ENCODE data around the gene DHRS7. TPM values are rescaled to one million over a fixed set of nuclear protein-coding genes. Genes with fewer than 3 reads are reported as not detected.

The DHRS7 gene
- total RNA-seq, 1 donor = 52.5 TPM

- H3K36me3 ChIP-seq (ENCODE audit: insufficient read depth, low read length) = peaks cover 48% of the 10 kb centered on the region
- no peaks in the 10 kb centered on the region for H3K9me3 ChIP-seq (ENCODE audit: low read depth, low read length)
- no peak for DNase-seq (ENCODE audit: insufficient read length, low spot score, missing footprints)
- no peaks in the 10 kb centered on the region for H4K20me1 ChIP-seq (ENCODE audit: insufficient read depth, low read length)
- H3K27me3 ChIP-seq (ENCODE audit: insufficient read depth, low read length) = no peaks in the 10 kb centered on the region
- H3K27ac ChIP-seq (ENCODE audit: low read depth, low read length) = no peak overlapping the region
- no peak overlapping the region for H2AFZ ChIP-seq (ENCODE audit: low read length)
- H3K79me2 ChIP-seq (ENCODE audit: insufficient read depth, low read length) = peaks cover 62% of the 10 kb centered on the region
- H3K4me3 ChIP-seq (ENCODE audit: insufficient read depth, low read length) = no peak overlapping the region
- H3K4me1 ChIP-seq (ENCODE audit: insufficient read depth, low read length) = peaks cover 4% of the 10 kb centered on the region
- TF ChIP-seq CTCF (IDR thresholded peaks at IDR 0.05; ENCODE audit: extremely low read depth, low read depth, low read length) = no peak
- H3K4me2 ChIP-seq (ENCODE audit: insufficient read depth, low read length) = no peak overlapping the region
These were observed 50.3 kb downstream of the DHRS7 start for GRCh38 chr14:60114881-60115280.

- H3K79me2 ChIP-seq (ENCODE audit: insufficient read depth, low read length) = peaks cover 88% of the 10 kb centered on the region
- H3K36me3 ChIP-seq (ENCODE audit: insufficient read depth, low read length) = peaks cover 35% of the 10 kb centered on the region
- H2AFZ ChIP-seq (ENCODE audit: low read length) = no peak overlapping the region
- no peaks in the 10 kb centered on the region for H3K27me3 ChIP-seq (ENCODE audit: insufficient read depth, low read length)
- no peaks in the 10 kb centered on the region for H3K9me3 ChIP-seq (ENCODE audit: low read depth, low read length)
- DNase-seq (ENCODE audit: insufficient read length, low spot score, missing footprints) = no peak
- H3K4me1 ChIP-seq (ENCODE audit: insufficient read depth, low read length) = peaks cover 4% of the 10 kb centered on the region
- H3K27ac ChIP-seq (ENCODE audit: low read depth, low read length) = no peak overlapping the region
- H4K20me1 ChIP-seq (ENCODE audit: insufficient read depth, low read length) = no peaks in the 10 kb centered on the region
- no peak for TF ChIP-seq CTCF (IDR thresholded peaks at IDR 0.05; ENCODE audit: extremely low read depth, low read depth, low read length)
- H3K4me3 ChIP-seq (ENCODE audit: insufficient read depth, low read length) = no peak overlapping the region
- no peak overlapping the region for H3K4me2 ChIP-seq (ENCODE audit: insufficient read depth, low read length)
These were observed 53.5 kb downstream of the DHRS7 start for GRCh38 chr14:60111732-60112131.

GRCh38 chr14:60107477-60107876 lies 57.7 kb downstream of the DHRS7 start:
- H3K4me2 ChIP-seq (ENCODE audit: insufficient read depth, low read length) = no peak overlapping the region
- H3K79me2 ChIP-seq (ENCODE audit: insufficient read depth, low read length) = peaks cover 94% of the 10 kb centered on the region
- H3K36me3 ChIP-seq (ENCODE audit: insufficient read depth, low read length) = peaks cover 18% of the 10 kb centered on the region
- DNase-seq (ENCODE audit: insufficient read length, low spot score, missing footprints) = no peak
- no peak overlapping the region for H2AFZ ChIP-seq (ENCODE audit: low read length)
- H3K4me1 ChIP-seq (ENCODE audit: insufficient read depth, low read length) = peaks cover 18% of the 10 kb centered on the region
- H3K4me3 ChIP-seq (ENCODE audit: insufficient read depth, low read length) = no peak overlapping the region
- peaks cover 6% of the 10 kb centered on the region for H4K20me1 ChIP-seq (ENCODE audit: insufficient read depth, low read length)
- H3K9me3 ChIP-seq (ENCODE audit: low read depth, low read length) = no peaks in the 10 kb centered on the region
- no peak for TF ChIP-seq CTCF (IDR thresholded peaks at IDR 0.05; ENCODE audit: extremely low read depth, low read depth, low read length)
- no peaks in the 10 kb centered on the region for H3K27me3 ChIP-seq (ENCODE audit: insufficient read depth, low read length)
- H3K27ac ChIP-seq (ENCODE audit: low read depth, low read length) = no peak overlapping the region

GRCh38 chr14:60106339-60106738 lies 58.9 kb downstream of the DHRS7 start:
- Histone ChIP-seq H3K4me2 (ENCODE audit: insufficient read depth, low read length) (peak overlapping the region; percentile 17), H3K36me3 (ENCODE audit: insufficient read depth, low read length) (peaks cover 18% of the 10 kb centered on the region), H3K9me3 (ENCODE audit: low read depth, low read length) (no peaks in the 10 kb centered on the region), H3K79me2 (ENCODE audit: insufficient read depth, low read length) (peaks cover 94% of the 10 kb centered on the region), H3K4me1 (ENCODE audit: insufficient read depth, low read length) (peaks cover 23% of the 10 kb centered on the region), H2AFZ (ENCODE audit: low read length) (no peak overlapping the region), H3K27me3 (ENCODE audit: insufficient read depth, low read length) (no peaks in the 10 kb centered on the region), H3K4me3 (ENCODE audit: insufficient read depth, low read length) (no peak overlapping the region), H4K20me1 (ENCODE audit: insufficient read depth, low read length) (peaks cover 6% of the 10 kb centered on the region), H3K27ac (ENCODE audit: low read depth, low read length) (peak overlapping the region; percentile 67)
- no peak for TF ChIP-seq CTCF (IDR thresholded peaks at IDR 0.05; ENCODE audit: extremely low read depth, low read depth, low read length)
- DNase-seq (ENCODE audit: insufficient read length, low spot score, missing footprints) = peak; percentile 85

Data from osteoblast (primary cell).